Activated naive CD4-positive, alpha-beta T cell treated with anti-CD3 and anti-CD28 coated beads, Interleukin-2, amount 50 U/mL, for 72 hours (primary cell): ENCODE data around the gene OR4N5. TPM values are rescaled to one million over a fixed set of nuclear protein-coding genes. Genes with fewer than 3 reads are reported as not detected.
"Not testable (repeated sequence)": the region's sequence is repeated elsewhere in the genome, so short reads cannot be mapped to it uniquely, and the experiment has no call there.

Source experiments
- ATAC-seq, 2 donors: fragments of 150-1000 bp; cut with Tn5 transposase; 2 replicates each; pipeline ENCODE4 v1.10.0; 2021; ENCODE audit warnings: mild to moderate bottlenecking in 2 of 2, moderate library complexity in 2 of 2
- DNase-seq, 2 donors: peaks; one replicate each; pipeline ENCODE4 v3.0.0; 2021 to 2022; ENCODE audit warnings: low spot score in 2 of 2
- H3K27ac Mint-ChIP-seq, 2 donors: one replicate each; pipeline ENCODE4 v1.8.0; 2022; ENCODE audit warnings: mild to moderate bottlenecking in 2 of 2, mixed read lengths in 2 of 2
- H3K36me3 Mint-ChIP-seq, 2 donors: one replicate each; pipeline ENCODE4 v1.8.0; 2022; ENCODE audit warnings: mixed read lengths in 2 of 2
- H3K9me3 Mint-ChIP-seq, 2 donors: one replicate each; pipeline ENCODE4 v1.8.0; 2022; ENCODE audit warnings: mixed read lengths in 2 of 2
- total RNA-seq, 2 donors: library from RNA; stranded (reverse); gene quantifications; one replicate each; pipeline ENCODE4 v1.2.3, GENCODE V29; 2022

Gene OR4N5, protein sequence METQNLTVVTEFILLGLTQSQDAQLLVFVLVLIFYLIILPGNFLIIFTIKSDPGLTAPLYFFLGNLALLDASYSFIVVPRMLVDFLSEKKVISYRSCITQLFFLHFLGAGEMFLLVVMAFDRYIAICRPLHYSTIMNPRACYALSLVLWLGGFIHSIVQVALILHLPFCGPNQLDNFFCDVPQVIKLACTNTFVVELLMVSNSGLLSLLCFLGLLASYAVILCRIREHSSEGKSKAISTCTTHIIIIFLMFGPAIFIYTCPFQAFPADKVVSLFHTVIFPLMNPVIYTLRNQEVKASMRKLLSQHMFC
- total RNA-seq, result not detected

DNA sequence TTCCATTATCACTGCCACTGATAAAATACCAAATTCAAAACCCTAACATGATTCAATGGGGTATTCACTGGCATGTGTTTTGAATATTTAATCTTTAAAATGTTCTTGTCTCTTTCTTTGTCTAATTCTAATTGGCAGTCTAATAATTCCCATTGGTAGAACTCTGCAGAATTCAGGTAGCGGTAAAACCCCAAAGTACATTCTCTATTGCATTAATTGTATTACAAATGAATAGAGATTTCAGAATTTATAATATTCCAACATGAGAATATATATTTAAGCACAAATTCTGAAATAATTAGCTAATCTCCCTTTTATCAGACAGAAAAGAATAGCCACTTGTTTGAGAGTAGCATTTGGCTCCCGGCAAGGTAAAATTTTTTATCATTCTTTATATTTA lies at the start of gene OR4N5:
Gene OR4N5 (plus strand): TSS at position 301 of the 400 bp plus-strand sequence. CDS start 4,916 bp downstream, outside the sequence.
- no peaks in the 10 kb centered on the region for H3K36me3 Mint-ChIP-seq

DNA sequence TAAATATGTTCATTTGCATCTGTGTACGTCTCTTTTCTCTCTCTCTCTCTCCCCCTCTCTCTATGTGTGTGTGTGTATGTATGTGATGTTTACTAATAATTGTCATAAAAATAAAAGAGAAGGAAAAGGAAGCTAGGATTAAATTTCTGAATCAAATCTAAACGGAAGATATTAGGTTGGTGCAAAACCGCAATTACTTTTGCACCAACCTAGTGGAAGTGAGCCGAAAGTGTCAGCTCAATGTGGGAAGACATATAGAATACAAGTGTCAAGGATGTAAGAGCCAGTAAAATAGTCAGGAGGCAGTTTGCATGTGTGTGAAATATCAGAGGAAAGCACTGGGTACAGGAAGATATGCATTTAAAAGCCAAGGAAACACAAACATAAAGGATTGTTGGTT lies 46.6 kb upstream of the OR4N5 start:
- ATAC-seq, result no peak
- no peak for DNase-seq
- H3K36me3 Mint-ChIP-seq, result no peaks in the 10 kb centered on the region
- H3K9me3 Mint-ChIP-seq, result no peaks in the 10 kb centered on the region
- no peak overlapping the region for H3K27ac Mint-ChIP-seq

More for the DNA sequence above, at the start of gene OR4N5:
- Mint-ChIP-seq H3K9me3 (no peaks in the 10 kb centered on the region), H3K27ac (no peak within 1 kb of the TSS)
- no peak for ATAC-seq
- DNase-seq, result no peak

DNA sequence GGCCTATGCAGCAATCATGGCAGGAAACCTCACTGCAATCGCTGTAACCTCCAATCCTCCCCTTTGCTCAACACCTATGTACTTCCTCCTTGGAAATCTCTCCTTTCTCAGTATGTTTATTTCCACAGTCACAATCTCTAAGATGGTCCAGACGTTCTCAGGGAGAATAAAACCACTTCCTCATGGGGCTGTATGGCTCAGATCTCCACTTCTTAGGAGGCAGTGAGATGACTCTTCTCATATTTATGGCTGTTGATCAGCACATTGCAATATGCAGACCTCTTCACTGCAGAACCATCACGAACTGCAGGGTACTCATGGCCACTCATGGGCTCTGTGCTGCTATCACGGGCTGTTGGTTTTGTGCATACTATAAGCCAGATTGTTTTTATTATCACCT lies 45.2 kb upstream of the OR4N5 start:
- Mint-ChIP-seq H3K27ac (no peak overlapping the region), H3K9me3 (no peaks in the 10 kb centered on the region), H3K36me3 (no peaks in the 10 kb centered on the region)
- no peak for ATAC-seq
- DNase-seq, result no peak

DNA sequence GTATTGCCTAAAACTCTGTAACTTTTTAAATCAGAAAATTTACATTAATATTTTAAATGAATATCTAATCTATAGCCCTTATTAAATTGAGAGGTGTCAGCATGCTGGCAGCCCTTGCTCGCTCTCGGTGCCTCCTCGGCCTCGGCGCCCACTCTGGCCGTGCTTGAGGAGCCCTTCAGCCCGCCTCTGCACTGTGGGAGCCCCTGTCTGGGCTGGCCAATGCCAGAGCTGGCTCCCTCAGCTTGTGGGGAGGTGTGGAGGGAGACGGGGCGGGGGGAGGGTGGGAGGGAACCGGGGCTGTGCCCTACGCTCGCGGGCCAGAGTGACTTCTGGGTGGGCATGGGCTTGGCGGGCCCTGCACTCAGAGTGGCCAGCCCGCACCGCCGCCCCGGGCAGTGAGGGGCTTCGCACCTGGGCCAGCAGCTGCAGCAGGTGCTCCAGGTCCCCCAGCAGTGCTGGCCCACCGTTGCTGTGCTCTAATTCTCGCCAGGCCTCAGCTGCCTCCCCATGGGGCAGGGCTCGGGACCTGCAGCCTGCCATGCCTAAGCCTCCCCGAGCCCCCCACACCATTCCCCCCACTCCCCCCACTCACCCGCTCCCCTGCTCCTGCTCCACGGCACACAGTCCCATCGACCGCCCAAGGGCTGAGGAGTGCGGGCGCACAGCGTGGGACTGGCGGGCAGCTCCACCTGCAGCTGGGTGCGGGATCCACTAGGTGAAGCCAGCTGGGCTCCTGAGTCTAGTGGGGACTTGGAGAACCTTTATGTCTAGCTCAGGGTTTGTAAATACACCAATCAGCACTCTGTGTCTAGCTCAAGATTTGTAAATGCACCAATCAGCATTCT lies 39.5 kb upstream of the OR4N5 start:
- H3K27ac Mint-ChIP-seq, DNase-seq, ATAC-seq, H3K9me3 Mint-ChIP-seq, H3K36me3 Mint-ChIP-seq: not testable (repeated sequence)

DNA sequence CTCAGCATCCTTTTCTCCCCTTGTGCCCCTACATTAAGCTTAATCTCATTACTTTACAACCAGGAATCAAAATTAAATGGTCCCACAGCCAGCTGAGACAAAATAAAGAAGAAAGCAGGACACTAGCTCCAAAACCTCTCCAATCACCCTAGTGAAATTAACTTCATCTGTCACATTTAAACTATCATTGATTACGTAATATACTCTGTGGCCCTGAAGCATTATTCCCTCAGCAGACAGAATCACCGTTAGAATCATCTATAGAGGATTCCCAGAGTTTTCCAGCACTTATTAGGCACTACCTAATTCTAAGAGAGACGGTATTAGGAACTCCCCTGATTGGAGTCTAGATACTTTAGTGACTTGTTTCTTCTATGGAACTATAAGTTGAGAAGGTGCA lies 28.2 kb upstream of the OR4N5 start, which contains the start of gene OR4K17:
Gene OR4K17 (plus strand): TSS at position 302 of the 400 bp plus-strand sequence. CDS start 6,761 bp downstream, outside the sequence.
- DNase-seq, result no peak
- Mint-ChIP-seq H3K36me3 (peaks cover 0 to 7% of the 10 kb centered on the region in 2 donors), H3K27ac (no peak within 1 kb of the TSS), H3K9me3 (peaks cover 0 to 4% of the 10 kb centered on the region in 2 donors)
- ATAC-seq, result no peak

DNA sequence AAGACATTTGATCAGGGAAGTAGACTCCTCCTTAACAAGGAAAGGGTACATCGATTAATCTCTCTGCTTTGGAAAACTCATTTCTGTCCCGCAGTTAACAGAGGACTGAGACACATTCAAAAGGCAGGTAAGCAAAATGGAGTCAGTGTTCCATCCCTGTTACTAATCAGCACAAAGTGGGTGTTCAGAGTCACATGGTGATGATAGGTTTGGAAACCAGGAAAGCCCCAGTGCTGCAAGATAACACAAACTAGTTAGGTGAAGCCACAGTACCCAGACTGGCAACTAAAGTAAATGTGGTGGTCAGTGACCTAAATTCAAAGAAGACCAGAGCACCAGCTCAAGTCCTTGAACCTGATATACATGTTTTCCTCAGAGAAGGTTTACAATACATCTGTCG lies 26.3 kb upstream of the OR4N5 start:
- no peak for ATAC-seq
- H3K36me3 Mint-ChIP-seq, result no peaks in the 10 kb centered on the region
- DNase-seq, result no peak
- no peak overlapping the region for H3K27ac Mint-ChIP-seq
- H3K9me3 Mint-ChIP-seq, result no peaks in the 10 kb centered on the region

DNA sequence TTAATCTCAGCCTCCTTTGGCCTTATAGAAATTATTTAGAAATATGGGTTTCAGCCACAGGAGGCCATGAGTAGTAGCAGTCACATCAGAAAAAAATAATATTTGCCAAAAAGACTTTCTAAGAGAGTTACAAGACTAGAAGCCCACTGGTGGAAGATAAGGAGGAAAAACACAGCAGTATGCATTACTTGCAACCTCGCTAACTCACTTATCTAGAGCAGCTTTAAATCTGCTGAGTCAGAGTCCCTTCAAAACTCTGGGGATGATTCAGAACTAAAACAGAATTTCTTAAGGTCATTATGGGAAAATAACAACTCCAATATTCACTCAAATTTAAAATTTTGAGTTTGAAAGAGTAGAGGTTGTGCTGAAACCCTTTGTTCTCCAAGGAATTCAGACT lies 21.9 kb upstream of the OR4N5 start:
- ATAC-seq (no peak), DNase-seq (no peak)
- peaks cover 14 to 19% of the 10 kb centered on the region in 2 donors for H3K9me3 Mint-ChIP-seq

DNA sequence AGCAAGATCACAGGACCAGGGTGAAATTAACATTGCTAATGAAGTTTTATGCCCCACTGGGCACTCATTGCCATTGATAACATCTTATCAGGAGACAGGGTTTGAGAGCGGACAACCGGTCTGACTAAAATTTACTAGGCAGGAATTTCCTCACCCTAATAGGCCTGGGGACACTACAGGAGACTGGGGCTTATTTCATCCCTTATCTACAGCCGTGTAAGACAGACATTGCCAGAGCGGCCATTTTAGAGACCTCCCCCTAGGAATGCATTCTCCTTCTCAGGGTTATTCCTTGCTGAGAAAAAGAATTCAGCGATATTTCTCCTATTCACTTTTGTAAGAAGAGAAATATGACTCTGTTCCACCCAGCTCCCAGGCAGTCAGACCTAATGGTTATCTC lies 19.8 kb upstream of the OR4N5 start:
- no peak for ATAC-seq
- DNase-seq, result no peak
- peaks cover 9 to 26% of the 10 kb centered on the region in 2 donors for H3K36me3 Mint-ChIP-seq
- no peak overlapping the region for H3K27ac Mint-ChIP-seq
- peaks cover 14 to 19% of the 10 kb centered on the region in 2 donors for H3K9me3 Mint-ChIP-seq

More for the DNA sequence above, 21.9 kb upstream of the OR4N5 start:
- Mint-ChIP-seq H3K27ac (no peak overlapping the region), H3K36me3 (peaks cover 9 to 26% of the 10 kb centered on the region in 2 donors)

DNA sequence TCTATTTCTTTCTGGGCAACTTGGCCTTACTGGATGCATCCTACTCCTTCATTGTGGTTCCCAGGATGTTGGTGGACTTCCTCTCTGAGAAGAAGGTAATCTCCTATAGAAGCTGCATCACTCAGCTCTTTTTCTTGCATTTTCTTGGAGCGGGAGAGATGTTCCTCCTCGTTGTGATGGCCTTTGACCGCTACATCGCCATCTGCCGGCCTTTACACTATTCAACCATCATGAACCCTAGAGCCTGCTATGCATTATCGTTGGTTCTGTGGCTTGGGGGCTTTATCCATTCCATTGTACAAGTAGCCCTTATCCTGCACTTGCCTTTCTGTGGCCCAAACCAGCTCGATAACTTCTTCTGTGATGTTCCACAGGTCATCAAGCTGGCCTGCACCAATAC lies 5.3 kb downstream of the OR4N5 start:
- no peak for ATAC-seq
- Mint-ChIP-seq H3K36me3 (peaks cover 0 to 1% of the 10 kb centered on the region in 2 donors), H3K9me3 (no peaks in the 10 kb centered on the region), H3K27ac (no peak overlapping the region)
- no peak for DNase-seq

DNA sequence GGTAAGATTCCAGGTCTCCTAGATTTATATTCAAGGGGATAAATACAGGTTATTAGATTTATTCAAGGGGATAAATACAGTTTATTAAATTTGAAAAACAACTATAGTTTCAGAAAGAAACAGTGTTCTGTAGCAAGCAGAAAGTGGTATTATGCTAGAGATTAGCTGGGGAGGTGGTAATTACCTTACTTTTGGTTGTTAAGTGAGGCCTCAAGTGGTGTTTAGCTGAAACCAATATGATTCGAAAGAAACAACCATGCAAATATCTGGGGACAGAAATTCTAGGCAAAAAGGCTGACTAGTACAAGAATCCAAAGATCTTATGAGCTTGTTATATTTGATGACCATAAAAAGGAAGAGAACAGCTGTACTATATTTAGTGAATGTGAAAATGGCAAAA lies 6.2 kb downstream of the OR4N5 start:
- DNase-seq, result no peak
- peaks cover 0 to 9% of the 10 kb centered on the region in 2 donors for H3K36me3 Mint-ChIP-seq

DNA sequence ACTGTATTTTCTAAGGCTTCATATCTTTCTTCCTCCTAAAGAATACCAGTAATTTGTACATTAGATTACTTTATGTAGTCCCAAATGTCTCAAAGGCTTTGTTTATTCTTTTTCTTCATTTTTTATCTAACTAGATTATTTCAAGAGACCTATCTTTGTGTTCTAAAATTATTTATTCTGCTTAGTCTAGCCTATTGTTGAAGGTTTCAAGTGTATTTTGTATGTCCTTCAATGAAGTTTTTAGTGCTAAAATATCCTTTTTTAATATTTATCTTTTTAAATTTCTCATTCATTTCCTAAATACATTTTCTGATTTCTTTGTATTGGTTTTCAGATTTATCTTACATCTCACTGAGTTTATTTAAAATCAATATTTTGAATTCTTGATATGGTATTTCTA lies 25.8 kb downstream of the OR4N5 start:
- no peak for ATAC-seq
- Mint-ChIP-seq H3K9me3 (peaks cover 16 to 27% of the 10 kb centered on the region in 2 donors), H3K27ac (no peak overlapping the region), H3K36me3 (peaks cover 0 to 14% of the 10 kb centered on the region in 2 donors)
- DNase-seq, result no peak

More for the DNA sequence above, 6.2 kb downstream of the OR4N5 start:
- no peaks in the 10 kb centered on the region for H3K9me3 Mint-ChIP-seq
- ATAC-seq, result no peak
- no peak overlapping the region for H3K27ac Mint-ChIP-seq

DNA sequence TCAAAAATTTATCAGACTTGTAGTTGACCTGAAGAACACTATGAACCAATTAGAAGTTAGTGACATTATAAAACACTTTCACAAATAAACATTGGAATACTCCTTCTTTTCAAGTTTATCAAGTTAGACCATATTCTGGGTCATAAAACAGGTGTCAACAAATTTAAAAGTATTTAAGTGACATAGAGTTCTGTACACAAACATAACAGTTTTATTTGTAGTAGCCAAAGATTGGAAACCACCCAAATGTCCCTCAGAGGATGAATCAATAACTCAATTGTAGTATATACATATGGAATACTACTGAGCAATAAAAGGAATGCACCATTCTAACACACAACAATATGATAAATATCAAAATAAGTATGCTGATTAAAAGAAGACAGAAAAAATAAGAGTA lies 28.5 kb downstream of the OR4N5 start:
- Mint-ChIP-seq H3K36me3 (peaks cover 0 to 14% of the 10 kb centered on the region in 2 donors), H3K27ac (no peak overlapping the region), H3K9me3 (peaks cover 16 to 27% of the 10 kb centered on the region in 2 donors)
- no peak for ATAC-seq
- DNase-seq, result no peak

DNA sequence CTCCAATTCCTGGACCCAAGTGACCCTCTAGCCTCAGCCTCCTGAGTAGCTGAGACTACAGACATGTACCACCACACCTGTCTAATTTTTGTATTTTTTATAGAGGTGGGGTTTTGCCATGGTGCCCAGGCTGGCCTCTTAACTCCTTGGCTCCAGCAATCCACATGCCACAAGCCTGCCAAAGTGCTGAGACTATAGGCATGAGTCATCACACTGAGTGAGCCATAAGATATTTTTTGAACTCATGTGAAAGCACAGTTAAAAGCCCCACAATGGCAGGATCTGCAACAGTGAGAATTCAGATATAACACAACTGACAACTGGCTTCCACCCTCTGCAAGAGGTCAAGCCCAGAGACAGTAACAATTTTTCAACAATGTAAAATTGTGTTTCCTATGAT lies 31.2 kb downstream of the OR4N5 start:
- H3K9me3 Mint-ChIP-seq, result peaks cover 8 to 13% of the 10 kb centered on the region in 2 donors

DNA sequence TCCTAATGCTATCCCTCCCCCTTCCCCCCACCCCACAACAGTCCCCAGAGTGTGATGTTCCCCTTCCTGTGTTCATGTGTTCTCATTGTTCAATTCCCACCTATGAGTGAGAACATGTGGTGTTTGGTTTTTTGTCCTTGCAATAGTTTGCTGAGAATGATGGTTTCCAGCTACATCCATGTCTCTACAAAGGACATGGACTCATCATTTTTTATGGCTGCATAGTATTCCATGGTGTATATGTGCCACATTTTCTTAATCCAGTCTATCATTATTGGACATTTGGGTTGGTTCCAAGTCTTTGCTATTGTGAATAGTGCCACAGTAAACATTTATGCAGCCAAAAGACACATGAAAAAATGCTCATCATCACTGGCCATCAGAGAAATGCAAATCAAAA lies 35.6 kb downstream of the OR4N5 start:
- H3K27ac Mint-ChIP-seq, H3K36me3 Mint-ChIP-seq, ATAC-seq, DNase-seq, H3K9me3 Mint-ChIP-seq: not testable (repeated sequence)

More for the DNA sequence above, 31.2 kb downstream of the OR4N5 start:
- not testable (repeated sequence) for ATAC-seq, H3K36me3 Mint-ChIP-seq, H3K27ac Mint-ChIP-seq, DNase-seq

DNA sequence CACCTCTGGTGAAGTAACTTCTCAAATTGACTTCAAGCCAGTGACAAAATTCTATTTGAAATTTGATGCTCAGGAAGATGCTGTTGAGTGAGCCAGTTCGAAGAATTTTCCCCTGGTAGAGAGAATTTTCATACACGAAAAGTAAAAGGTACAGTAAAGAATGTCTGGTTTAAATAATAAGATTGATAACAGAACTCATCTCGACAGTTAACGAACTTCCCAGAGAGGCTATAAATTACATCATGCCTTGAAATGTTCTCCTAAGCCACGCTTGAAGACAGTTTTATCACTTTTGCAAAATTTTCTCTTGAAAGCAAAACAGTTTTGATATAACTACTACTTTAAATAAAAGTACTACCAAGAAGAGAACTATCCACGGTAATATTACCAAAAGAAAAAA lies 37.7 kb downstream of the OR4N5 start:
- no peak for ATAC-seq
- no peaks in the 10 kb centered on the region for H3K9me3 Mint-ChIP-seq

DNA sequence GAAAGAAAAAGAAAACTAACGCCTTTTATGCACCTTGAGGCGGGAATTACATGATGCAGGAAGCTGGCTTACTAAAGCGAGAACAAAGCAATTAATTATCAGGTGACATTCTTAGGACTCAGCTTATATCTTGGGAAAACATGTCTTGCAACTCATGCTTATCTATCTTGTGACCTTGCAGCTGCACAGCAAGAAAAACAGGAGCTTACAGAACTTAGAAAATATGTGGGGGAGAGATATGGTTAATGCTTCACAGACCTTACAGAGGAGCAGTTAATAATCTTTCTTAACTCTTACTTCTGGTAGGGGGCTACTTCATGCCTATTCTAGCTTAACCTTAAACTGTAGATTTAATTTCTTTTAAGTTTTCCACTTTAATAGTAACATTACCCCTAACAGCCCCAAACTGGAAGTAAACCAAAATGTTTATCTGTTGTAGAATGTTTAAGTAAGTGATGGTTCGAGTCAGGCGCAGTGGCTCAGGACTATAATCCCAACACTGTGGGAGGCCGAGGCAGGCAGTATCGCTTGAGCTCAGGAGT lies 38.9 kb downstream of the OR4N5 start:
- no peak overlapping the region for H3K27ac Mint-ChIP-seq
- H3K9me3 Mint-ChIP-seq, result no peaks in the 10 kb centered on the region
- DNase-seq, result no peak
- no peak for ATAC-seq
- H3K36me3 Mint-ChIP-seq, result no peaks in the 10 kb centered on the region

More for the DNA sequence above, 37.7 kb downstream of the OR4N5 start:
- no peak for DNase-seq
- H3K36me3 Mint-ChIP-seq, result no peaks in the 10 kb centered on the region
- no peak overlapping the region for H3K27ac Mint-ChIP-seq

DNA sequence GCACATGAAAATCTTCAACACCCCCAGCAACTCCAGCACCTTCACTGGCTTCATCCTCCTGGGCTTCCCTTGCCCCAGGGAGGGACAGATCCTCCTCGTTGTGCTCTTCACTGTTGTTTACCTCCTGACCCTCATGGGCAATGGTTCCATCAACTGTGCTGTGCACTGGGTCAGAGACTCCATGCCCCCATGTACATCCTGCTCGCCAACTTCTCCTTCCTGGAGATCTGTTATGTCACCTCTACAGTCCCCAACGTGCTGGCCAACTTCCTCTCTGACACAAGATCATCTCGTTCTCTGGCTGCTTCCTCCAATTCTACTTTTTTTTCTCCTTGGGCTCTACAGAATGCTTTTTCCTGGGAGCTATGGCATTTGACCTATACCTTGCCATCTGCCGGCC lies 40.6 kb downstream of the OR4N5 start:
- Mint-ChIP-seq H3K9me3 (no peaks in the 10 kb centered on the region), H3K36me3 (no peaks in the 10 kb centered on the region), H3K27ac (no peak overlapping the region)
- DNase-seq (no peak), ATAC-seq (no peak)
